ENCODE measurements around the gene EHMT1.

The EHMT1 gene

GRCh38 chr9:137756045-137756744 is 137.4 kb downstream of the EHMT1 start:
- in situ Hi-C loops (cut with HindIII; ENCODE audit: low pct_ligation_motif_present, low sequenced_read_pairs) = no loop called here
- DNase-seq = no peak
- Histone ChIP-seq H3K27ac (no peak overlapping the region), H3K27me3 (replicated peaks) (no peaks in the 10 kb centered on the region), H3K4me3 (ENCODE audit: low read depth, low read length) (no peak overlapping the region), H3K36me3 (replicated peaks) (peaks cover 16% of the 10 kb centered on the region)
- TF ChIP-seq, protein P1, sequence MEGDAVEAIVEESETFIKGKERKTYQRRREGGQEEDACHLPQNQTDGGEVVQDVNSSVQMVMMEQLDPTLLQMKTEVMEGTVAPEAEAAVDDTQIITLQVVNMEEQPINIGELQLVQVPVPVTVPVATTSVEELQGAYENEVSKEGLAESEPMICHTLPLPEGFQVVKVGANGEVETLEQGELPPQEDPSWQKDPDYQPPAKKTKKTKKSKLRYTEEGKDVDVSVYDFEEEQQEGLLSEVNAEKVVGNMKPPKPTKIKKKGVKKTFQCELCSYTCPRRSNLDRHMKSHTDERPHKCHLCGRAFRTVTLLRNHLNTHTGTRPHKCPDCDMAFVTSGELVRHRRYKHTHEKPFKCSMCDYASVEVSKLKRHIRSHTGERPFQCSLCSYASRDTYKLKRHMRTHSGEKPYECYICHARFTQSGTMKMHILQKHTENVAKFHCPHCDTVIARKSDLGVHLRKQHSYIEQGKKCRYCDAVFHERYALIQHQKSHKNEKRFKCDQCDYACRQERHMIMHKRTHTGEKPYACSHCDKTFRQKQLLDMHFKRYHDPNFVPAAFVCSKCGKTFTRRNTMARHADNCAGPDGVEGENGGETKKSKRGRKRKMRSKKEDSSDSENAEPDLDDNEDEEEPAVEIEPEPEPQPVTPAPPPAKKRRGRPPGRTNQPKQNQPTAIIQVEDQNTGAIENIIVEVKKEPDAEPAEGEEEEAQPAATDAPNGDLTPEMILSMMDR (IDR thresholded peaks at IDR 0.05; ENCODE audit: low read depth, low read length, missing control alignments) = no peak

DNA sequence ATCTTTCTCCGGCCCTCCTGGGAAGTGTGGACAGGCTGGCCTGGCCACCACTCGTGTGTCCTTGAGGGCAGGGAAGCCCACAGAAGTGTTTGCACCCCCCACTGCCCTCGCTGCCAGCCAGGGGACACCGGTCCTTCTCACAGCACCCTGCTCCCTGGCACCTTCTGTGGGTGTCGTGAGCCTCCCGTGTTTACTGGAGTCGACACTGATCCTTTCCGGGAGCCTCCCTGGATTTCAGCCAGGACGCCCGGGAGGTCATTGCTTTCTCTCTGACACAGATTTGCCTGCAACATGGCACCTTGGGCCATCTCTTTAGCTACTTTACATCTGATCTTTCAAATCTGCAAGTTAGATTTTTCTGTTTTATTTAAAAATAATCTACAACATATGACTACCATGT is 138.3 kb downstream of the EHMT1 start:
- DNase-seq = no peak
- H3K36me3 ChIP-seq (replicated peaks) = peaks cover 16% of the 10 kb centered on the region
- no peaks in the 10 kb centered on the region for H3K27me3 ChIP-seq (replicated peaks)
- TF ChIP-seq, protein P1 (IDR thresholded peaks at IDR 0.05; ENCODE audit: low read depth, low read length, missing control alignments) = no peak
- in situ Hi-C loops (cut with HindIII; ENCODE audit: low pct_ligation_motif_present, low sequenced_read_pairs) = no loop called here
- H3K27ac ChIP-seq = no peak overlapping the region
- no peak overlapping the region for H3K4me3 ChIP-seq (ENCODE audit: low read depth, low read length)

DNA sequence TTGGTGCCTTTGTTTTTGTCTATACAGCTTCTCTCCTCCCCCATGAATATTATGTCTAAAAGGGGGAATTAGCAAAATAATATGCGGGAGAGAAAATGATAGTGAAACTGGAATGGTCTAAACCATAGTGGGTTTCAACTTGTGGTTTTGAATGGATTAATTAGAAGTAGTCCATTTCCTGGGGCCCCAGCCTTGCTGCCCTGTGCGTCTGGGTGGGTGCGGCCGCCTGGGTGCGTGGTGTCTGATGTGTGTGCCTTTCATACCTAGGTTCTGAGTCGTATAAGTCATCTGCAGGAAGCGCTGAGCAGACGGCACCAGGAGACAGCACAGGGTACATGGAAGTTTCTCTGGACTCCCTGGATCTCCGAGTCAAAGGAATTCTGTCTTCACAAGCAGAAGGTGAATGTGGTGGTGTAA is 138.8 kb downstream of the EHMT1 start:
- Histone ChIP-seq H3K36me3 (replicated peaks) (peaks cover 16% of the 10 kb centered on the region), H3K27ac (peak overlapping the region; percentile 11), H3K27me3 (replicated peaks) (no peaks in the 10 kb centered on the region), H3K4me3 (ENCODE audit: low read depth, low read length) (no peak overlapping the region)
- in situ Hi-C loops (cut with HindIII; ENCODE audit: low pct_ligation_motif_present, low sequenced_read_pairs) = no loop called here
- DNase-seq = peak; percentile 56
- TF ChIP-seq, protein P1 (IDR thresholded peaks at IDR 0.05; ENCODE audit: low read depth, low read length, missing control alignments) = no peak

GRCh38 chr9:137758067-137758466 is 139.3 kb downstream of the EHMT1 start:
- TF ChIP-seq, protein P1 (IDR thresholded peaks at IDR 0.05; ENCODE audit: low read depth, low read length, missing control alignments) = peak; percentile 12
- Histone ChIP-seq H3K27me3 (replicated peaks) (no peaks in the 10 kb centered on the region), H3K36me3 (replicated peaks) (peaks cover 20% of the 10 kb centered on the region), H3K4me3 (ENCODE audit: low read depth, low read length) (no peak overlapping the region), H3K27ac (peak overlapping the region; percentile 11)
- DNase-seq = no peak
- in situ Hi-C loops (cut with HindIII; ENCODE audit: low pct_ligation_motif_present, low sequenced_read_pairs) = no loop called here

GRCh38 chr9:137759117-137759516 is 140.3 kb downstream of the EHMT1 start:
- H3K27ac ChIP-seq = no peak overlapping the region
- peaks cover 24% of the 10 kb centered on the region for H3K36me3 ChIP-seq (replicated peaks)
- H3K27me3 ChIP-seq (replicated peaks) = no peaks in the 10 kb centered on the region
- in situ Hi-C loops (cut with HindIII; ENCODE audit: low pct_ligation_motif_present, low sequenced_read_pairs) = no loop called here
- TF ChIP-seq, protein P1 (IDR thresholded peaks at IDR 0.05; ENCODE audit: low read depth, low read length, missing control alignments) = no peak
- no peak overlapping the region for H3K4me3 ChIP-seq (ENCODE audit: low read depth, low read length)
- DNase-seq = no peak

All from brain microvascular endothelial cell (primary cell).